Ammon's horn (tissue), 1 donor: ENCODE results near the gene IDUA.

Experiments used
- DNase-seq: peaks from one replicate; pipeline ENCODE4 v3.0.0-alpha.2; 2016; ENCODE audit warnings: low spot score

Gene IDUA

DNA sequence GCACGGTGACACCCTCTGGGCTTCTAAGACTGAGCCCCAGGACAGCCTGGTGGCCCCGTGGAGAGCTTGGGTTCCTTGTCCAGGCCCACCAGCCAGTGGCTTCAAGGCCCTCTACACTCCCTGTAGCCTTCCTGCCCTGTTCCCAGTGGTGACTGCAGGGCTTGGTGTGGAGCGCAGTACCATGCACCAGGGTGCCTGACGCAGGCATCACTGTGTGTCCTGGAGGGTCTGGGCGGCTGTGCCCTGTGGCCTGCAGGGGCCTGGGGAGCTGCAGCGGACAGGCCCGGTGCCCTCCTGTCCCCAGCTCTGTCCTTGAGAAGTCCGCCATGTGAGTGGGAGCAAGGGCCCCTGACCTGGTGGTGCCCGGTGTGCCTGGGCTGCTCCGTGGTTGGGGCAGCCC, 28.9 kb downstream of the IDUA start:
- no peak for DNase-seq

GRCh38 chr4:1017211-1017610, 30.4 kb downstream of the IDUA start:
- DNase-seq, result no peak

- no peak for DNase-seq
These were observed 30.9 kb downstream of the IDUA start for GRCh38 chr4:1017706-1018105.

DNA sequence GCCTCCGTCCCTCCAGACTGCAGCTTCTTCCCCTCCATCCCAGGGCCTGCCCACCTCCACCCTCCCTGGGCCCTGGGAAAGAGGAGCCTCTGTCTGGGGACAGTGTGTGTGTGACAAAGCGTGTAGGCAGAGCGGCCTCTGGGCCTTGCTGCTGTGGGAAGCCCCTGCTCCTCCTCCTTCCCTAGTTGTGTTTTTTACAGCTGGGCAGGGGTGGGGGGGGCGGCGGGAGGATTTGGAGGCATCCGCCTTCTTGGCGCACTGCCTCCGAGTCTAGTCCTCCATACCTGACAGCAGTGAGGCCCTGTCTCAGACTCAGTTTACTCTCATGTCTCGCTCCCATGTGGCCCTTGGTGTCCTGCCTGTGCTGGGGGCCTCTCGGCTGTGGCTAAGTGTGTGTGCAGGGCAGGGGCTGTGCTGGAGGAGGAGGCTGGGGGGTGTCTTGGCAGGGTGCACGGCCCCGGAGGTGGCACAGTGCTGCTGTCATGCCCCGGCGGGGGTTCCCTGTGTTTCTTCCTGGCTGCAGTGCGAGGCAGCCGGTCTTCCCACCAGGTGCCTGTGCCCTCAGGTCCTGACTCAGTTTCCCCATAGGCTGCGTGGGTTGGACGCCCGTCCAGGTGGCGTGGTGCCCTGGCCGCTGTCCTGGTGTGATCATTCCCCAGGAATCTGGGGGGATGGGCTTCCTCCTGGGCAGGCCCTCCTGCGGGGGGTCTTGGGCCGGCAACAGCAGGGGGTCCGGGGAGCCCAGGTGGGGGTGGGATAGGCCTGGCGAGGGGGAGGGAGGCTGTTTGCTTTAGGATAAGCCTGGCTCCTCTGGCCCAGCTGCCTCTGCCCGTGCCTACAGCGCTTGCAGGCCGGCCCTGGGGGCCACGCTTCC, 31.5 kb downstream of the IDUA start:
- DNase-seq, result no peak

GRCh38 chr4:1019320-1019719, 32.5 kb downstream of the IDUA start:
- no peak for DNase-seq

GRCh38 chr4:1019729-1020470, 33.1 kb downstream of the IDUA start:
- DNase-seq, result no peak

DNA sequence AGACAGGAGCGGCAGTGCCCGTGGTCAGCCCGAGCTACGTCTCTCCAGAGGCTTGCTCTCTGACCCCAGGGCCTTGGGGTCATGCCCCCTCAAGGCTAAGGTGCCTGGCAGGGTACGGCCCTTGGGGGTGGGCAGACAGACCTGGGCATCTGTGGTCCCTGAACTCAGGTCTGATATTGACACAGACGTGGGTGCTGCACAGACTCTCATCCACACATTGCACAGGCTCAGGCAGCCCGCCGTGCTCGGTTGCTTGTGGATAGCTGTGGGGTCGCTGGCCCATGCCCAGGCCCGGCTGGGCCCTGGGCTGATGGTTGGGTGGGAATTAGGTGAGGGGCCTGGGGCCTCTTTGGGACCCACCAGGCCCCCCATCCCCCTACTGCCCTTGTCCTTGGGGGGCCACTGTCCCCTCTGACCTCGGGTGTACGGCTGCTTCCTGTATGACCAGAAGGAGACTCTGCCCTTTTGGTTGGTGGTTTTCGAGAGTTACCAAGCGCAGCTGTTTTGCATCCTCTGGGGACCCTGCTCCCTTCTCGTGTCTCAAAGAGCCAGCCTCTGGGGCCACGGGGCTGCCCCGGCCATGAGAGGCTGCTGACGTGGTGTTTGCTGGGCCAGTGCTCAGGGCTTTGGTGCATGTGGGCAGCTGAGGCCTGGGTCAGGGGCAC, 34.7 kb downstream of the IDUA start:
- DNase-seq, result no peak

DNA sequence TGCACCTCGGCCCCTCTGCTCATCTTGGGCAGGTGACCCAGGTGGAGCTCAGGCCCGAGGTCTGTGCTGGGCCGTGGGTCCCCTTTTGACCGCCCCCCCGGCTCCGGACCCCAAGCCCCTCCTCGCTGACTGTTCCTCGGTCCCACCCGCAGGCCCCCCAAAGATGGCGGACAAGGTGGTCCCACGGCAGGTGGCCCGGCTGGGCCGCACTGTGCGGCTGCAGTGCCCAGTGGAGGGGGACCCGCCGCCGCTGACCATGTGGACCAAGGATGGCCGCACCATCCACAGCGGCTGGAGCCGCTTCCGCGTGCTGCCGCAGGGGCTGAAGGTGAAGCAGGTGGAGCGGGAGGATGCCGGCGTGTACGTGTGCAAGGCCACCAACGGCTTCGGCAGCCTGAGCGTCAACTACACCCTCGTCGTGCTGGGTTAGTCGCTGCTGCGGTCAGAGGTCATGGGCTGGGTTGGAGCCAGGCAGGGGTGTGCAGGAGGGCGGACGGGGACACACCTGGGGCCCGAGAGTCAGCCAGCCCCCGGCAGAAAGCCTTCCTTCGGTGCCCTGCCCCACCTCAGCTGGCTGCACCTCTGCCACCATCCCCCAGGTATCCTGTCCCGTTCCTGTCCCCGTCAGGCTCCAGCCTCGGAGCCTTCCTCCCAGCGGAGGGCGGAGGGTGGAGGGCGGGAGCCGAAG, 35.4 kb downstream of the IDUA start:
- no peak for DNase-seq

DNA sequence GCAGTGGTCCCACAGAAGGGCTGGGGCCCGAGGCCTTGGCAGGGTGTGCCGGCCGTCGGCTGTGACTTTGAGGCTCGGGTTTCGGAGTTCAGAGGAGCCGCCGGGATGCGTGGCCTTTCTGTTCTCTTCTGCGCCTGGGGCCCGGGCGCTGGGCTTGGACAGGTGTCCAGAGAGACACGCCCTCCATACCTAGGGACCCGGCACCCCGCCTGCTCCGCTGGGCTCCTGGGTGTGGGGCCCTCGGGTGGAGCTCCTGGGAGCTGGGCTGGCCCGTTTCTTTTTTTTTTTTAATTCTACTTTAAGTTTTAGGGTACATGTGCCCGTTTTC, 35.9 kb downstream of the IDUA start:
- DNase-seq, result no peak

- DNase-seq, result no peak
These were observed 36.3 kb downstream of the IDUA start for GRCh38 chr4:1023075-1023640.

- DNase-seq, result no peak
These were observed 37.3 kb downstream of the IDUA start for GRCh38 chr4:1023895-1024740.

- no peak for DNase-seq
These were observed 38.2 kb downstream of the IDUA start for GRCh38 chr4:1024882-1025545.

DNA sequence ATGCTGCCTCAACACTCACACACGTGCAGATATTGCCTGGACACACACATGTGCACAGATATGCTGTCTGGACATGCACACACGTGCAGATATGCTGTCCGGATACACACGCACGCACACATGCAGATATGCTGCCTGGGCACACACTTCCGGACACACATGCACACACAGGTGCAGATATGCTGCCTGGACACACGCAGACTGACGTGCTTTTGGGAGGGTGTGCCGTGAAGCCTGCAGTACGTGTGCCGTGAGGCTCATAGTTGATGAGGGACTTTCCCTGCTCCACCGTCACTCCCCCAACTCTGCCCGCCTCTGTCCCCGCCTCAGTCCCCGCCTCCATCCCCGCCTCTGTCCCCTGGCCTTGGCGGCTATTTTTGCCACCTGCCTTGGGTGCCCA, 39.3 kb downstream of the IDUA start:
- no peak for DNase-seq

DNA sequence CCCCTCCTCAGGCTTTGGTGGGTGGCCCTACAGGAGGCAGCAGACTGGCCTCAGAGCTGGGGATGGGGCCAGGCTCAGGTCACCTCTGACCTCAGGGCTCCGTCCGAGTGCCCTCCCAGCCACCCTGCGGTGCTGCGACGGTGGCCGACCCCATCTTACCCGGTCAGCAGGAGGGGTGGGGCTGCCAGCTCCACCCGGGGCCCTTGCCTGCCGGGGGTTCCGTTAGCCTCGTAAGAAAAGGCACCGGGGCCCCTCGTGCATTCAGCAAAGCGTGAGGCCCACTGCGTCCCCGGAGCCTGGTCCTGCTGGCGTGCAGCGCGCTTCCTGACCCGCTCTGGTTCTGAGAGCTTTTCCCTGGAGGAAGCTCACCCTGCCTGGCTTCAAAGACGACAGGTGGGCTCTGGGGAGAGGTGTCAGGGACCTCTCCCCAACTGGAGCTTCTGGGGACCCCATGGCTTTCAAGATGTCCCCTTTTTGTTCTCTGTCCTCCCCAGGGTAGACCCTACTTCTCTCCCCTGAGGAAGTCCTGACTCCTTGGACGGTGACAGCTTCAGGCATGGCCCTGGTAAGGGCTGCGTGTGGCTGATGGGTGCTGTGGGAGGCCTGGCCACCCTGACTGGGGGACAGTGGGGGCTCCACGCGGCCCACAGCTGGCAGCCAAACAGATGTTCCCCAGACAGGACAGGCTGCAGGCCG, 40.5 kb downstream of the IDUA start:
- DNase-seq, result no peak

DNA sequence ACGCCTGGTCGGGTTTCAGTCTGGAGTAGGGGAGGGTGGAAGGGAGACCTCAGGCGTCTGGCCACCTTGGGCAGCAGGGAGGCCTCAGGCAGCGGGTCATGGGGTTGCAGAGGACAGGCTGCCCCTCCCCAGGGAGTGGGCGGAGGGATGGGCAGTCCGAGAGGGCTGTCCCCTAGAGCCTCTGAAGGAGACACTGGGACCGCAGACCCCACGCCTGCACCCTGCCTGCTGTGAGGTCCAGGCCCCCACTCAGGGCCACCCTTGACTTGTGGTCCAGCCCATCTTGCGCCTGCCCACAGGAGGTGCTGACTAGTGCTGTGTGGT, 41.0 kb downstream of the IDUA start:
- no peak for DNase-seq

- DNase-seq, result no peak
These were observed 41.9 kb downstream of the IDUA start for GRCh38 chr4:1028574-1029220.

GRCh38 chr4:1029529-1029928, 42.7 kb downstream of the IDUA start:
- DNase-seq, result no peak

- DNase-seq, result no peak
These were observed 43.2 kb downstream of the IDUA start for GRCh38 chr4:1030031-1030430.

- no peak for DNase-seq
These were observed 43.7 kb downstream of the IDUA start for GRCh38 chr4:1030559-1030958.

DNA sequence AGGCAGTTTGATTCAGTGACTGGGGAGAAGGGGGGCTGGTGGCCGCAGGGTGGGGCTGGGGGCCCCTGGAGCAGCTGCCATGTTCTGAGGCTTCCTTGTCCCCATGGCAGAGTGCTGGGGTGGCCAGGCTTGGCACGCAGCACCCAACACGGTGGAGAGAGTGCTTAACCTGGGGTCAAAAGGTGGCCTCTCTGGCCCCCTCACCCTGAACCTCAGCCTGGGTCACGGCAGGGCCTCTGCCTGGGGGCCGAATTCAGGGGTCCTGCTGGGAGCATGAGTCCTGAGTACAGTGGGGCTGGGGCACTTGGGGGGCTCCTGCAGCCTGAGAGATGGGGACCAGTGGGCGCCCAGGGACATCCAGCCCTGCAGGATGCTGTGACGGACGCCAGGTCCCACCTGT, 44.5 kb downstream of the IDUA start:
- no peak for DNase-seq
